Anterior cingulate cortex (tissue), 58 donors: Measurements from ENCODE around the gene MEGF9.
A peak's percentile ranks its signal among the peaks of the same experiment; 100 is the strongest.
"Not testable (repeated sequence)": the region's sequence is repeated elsewhere in the genome, so short reads cannot be mapped to it uniquely, and the experiment has no call there.

Experiments used
- DNase-seq, 58 donors: peaks; one replicate each; lab custom pipeline; 2025; lab: John Stamatoyannopoulos, UW

MEGF9 gene

GRCh38 chr9:120714088-120714845, at the start of gene MEGF9:
MEGF9 (minus strand) TSS chr9:120714470; CDS start chr9:120714358, 112 bp downstream.
- DNase-seq = peak; percentile 83 to 99 (median 98)

- no peak for DNase-seq
These were observed 46.7 kb upstream of the MEGF9 start for GRCh38 chr9:120761006-120761405.

- DNase-seq = no peak
These were observed 45.6 kb upstream of the MEGF9 start for GRCh38 chr9:120759755-120760400.

GRCh38 chr9:120758544-120758943, 44.3 kb upstream of the MEGF9 start:
- DNase-seq = peak in 6 of 58 donors; percentile 2 to 58 (median 8)

GRCh38 chr9:120757026-120757913, 43.0 kb upstream of the MEGF9 start:
- DNase-seq = no peak

- DNase-seq = no peak
These were observed 42.3 kb upstream of the MEGF9 start for GRCh38 chr9:120756531-120756930.

GRCh38 chr9:120755810-120756434, 41.7 kb upstream of the MEGF9 start:
- peak in 33 of 58 donors; percentile 1 to 54 (median 27) for DNase-seq

- no peak for DNase-seq
These were observed 40.8 kb upstream of the MEGF9 start for GRCh38 chr9:120755044-120755443.

- DNase-seq = no peak
These were observed 36.2 kb upstream of the MEGF9 start for GRCh38 chr9:120750421-120750820.

GRCh38 chr9:120746366-120746765, 32.1 kb upstream of the MEGF9 start:
- DNase-seq = not testable (repeated sequence)

GRCh38 chr9:120745278-120745677, 31.0 kb upstream of the MEGF9 start:
- DNase-seq = no peak

GRCh38 chr9:120742951-120743416, 28.7 kb upstream of the MEGF9 start:
- DNase-seq = no peak

GRCh38 chr9:120741701-120742100, 27.4 kb upstream of the MEGF9 start:
- DNase-seq = no peak

GRCh38 chr9:120741191-120741590, 26.9 kb upstream of the MEGF9 start:
- DNase-seq = no peak

- DNase-seq = no peak
These were observed 25.9 kb upstream of the MEGF9 start for GRCh38 chr9:120740132-120740531.

- DNase-seq = no peak
These were observed 23.3 kb upstream of the MEGF9 start for GRCh38 chr9:120737416-120738165.

GRCh38 chr9:120736881-120737280, 22.6 kb upstream of the MEGF9 start:
- DNase-seq = no peak

GRCh38 chr9:120735415-120736126, 21.3 kb upstream of the MEGF9 start:
- DNase-seq = peak in 1 of 58 donors; percentile 49
